Measurements from ENCODE around the gene TCOF1.

TCOF1 gene

DNA sequence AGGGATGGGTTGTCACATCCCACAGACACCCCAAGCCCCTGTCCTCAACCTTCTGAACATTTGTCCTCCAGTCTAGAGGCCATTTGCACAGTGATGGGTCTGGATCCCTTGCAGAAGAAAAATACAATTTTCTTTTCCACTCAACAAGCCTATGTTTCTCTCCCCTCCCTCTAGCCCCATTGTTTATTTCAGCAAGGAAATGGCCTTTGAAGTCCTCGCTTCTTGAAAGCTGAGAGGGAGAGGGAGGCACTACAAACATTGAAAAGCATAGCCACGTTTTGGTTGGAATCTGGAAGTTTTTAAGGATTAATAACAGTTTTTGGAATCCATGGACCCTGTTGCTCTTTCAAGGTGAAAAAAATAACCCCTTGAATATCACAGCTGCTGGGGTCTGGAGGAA lies 30.8 kb upstream of the TCOF1 start:
- DNase-seq: no peak

DNA sequence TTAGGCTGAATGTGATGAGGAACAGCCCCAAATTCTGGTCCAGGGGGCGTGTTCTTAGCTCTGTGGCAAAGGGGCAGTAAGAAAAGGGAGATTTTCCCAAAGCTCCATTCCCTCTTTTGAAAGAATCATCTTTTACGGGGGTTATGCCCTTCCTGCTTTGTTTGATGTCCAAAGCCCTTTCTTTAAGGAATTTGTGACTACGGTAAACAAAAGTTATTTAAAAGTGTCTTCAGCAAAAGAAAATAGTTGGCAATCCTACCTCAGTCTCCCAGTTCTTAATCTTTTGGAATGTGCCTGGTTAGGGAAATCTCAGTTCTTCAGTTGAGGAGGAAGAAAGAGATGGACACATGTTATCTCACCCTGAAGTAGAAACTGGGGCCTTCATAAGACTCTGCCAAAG lies 30.4 kb upstream of the TCOF1 start:
- no peak for DNase-seq

DNA sequence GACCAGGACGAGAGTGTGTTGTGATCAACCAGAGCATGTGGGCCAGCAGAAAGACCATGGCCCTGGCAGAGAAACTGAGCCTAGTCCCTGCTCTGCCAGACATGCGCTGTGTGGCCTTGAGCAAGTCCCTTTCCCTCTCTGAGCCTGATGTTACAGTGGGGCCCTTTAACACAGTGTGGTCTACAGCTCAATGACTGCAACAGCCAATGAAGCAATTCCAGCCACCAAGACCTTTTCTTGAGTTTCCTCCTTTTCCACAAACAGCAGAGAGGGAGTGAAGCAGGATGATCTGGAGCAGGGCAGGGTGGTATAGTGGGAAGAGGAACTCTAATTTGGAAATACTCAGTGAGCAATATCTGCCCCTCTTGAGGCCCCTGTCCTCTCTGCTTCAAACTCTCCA lies 29.0 kb upstream of the TCOF1 start:
- no peak for DNase-seq

DNA sequence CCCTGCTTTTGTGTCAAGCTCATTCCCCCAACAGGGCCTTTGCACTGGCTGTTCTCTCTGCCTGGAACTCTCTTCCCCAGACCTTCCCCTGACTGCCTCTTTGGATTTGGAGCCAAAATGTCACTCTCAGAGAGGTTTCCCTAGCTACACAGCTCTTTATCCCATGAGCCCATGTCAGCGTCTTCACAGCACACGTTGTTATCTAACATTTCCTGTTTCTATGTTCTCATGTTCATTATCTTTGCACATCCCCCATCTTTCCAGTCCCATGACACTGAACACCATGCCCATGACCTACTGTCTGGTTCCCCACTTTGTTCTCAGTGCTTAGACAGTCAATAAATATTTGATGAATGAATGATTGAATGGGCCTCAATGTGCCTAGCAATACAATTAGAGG lies 28.5 kb upstream of the TCOF1 start:
- no peak for DNase-seq

DNA sequence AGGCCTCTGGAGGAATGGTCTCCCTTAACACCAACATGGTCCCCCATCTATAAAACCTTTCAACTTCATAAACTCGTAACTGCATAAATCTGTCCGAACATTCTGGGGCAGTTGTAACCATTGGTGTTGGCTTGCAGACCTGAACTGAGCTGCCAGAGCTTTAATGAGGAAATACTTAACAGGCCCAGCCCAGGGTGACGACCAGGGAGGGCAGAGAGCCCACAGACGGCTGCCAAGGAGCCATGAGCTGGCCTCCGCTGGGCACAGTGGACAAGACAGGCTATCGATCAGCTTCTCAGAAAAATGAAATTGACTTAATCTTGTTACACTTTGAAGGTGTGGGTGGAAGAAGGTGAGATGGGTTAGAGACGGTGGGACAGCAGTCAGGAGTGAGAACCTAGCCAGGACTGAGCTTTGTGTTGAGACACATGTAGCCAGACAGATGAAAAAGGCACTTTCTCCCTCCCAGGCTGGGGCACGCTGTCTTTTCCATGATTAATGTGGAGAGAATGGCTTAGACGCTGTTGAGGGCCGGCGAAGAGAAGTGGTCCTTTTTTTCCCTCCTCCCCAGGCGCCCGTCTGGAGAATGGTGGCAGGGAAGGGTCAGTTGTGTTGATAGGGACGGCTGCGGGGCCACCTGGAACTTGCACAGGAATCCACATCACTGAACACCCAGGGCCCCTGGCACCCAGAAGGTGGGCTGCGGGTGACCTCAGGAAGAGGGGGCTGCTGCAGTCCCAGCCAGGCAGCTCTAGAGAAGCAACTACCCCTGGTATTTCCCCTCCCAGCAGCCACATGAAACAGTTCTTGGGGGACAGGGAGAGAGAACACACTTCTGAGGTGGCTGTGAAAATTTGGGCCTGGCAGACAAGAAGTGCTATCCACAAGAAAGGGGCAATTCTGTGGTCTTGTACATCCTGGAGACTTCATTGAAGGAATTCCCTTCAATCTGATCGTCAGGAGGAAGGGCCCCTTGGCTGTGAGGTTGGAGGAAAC lies 27.3 kb upstream of the TCOF1 start:
- no peak for DNase-seq

DNA sequence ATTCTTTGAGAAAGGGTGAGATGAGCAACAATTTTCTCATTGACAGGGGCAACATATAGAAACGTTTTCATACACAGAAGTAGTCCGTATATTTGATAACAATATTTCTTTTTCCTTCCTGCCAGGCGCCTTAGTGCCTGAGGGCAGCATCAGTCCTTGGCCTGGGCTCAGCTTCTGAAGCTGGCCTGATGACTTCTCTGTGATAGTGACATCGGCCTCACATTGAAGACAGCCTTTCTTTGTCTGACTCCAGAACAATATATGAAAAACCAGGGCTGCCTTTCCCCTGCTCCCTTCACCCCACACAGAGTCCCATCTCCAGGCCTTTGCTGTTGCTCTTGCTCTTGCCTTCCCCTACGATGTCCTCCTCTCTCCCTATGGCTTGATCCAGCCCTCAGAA lies 24.1 kb upstream of the TCOF1 start:
- no peak for DNase-seq

DNA sequence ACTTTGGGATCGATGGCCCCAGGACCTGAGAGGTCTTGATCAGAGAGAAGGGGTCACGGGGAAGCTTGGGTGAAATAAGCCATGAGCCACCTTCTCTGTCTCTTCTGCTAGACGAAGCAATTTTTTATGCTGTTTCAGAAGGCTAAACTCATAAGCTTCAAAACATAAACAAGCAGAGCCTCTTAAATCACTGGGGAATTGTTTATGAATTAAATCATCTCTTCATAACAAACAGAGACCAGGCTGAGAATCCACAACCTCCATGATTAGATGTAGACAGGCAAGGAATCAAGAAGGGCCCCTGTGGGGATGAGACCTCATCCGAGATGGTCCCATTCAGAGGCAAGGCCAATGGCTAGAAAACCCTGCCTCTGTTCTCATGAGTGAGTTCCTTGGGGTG lies 21.7 kb upstream of the TCOF1 start:
- DNase-seq: no peak

DNA sequence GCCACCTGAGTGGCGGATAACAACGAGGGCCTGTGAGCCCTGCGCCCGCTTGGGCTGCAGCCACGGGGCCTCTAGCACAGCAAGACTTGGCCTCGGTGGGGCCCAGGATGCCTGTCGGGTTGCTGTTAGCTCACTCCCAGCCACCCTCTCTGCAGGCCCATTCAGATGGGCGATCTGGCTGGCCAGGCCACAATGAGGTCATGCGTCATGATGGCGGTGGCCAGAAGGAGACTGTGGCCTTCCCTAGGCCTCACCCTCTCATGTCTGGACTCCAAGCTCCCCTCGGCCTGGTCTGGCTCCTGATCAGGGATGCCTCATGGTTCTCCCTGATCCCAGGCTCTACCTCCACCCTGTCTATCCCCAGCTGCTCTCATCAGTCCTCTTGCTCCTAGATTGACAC lies 19.0 kb upstream of the TCOF1 start:
- no peak for DNase-seq

DNA sequence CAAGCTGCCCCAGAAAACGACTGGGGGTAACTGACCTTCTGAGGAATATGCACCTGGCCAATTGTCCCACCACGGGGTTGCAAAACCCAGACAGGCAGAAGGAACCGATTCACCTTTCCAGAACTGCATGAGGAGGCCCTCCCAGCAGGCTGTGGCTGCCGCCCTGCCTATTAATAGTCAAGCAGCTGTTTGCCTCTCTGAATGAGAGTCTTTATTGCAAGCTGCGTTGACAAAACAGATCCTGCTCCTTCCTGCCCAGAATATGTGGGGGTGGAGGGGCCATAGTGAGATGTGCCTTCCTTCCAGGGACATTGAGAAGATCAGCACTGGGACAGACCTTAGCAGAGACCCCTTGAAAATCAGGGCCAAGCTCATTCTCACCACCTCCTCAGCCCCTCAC lies 18.3 kb upstream of the TCOF1 start:
- DNase-seq: no peak

DNA sequence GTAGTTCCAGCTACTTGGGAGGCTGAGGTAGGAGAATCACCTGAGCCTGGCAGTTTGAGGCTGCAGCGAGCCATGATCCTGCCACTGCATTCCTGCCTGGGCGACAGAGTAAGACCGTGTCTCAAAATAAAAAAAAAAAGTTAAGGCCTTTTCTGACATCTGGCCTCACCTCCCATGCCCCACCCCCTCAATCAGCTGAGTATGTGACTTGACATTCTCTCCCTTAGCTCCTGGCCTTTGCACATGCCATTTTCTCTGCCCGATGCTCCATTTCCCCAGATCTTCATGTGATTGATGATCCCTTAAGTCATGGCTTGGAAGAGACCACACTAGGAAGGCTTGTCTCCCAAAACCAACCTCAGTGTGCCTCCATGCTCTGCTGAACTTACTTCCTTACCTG lies 17.7 kb upstream of the TCOF1 start:
- no peak for DNase-seq

DNA sequence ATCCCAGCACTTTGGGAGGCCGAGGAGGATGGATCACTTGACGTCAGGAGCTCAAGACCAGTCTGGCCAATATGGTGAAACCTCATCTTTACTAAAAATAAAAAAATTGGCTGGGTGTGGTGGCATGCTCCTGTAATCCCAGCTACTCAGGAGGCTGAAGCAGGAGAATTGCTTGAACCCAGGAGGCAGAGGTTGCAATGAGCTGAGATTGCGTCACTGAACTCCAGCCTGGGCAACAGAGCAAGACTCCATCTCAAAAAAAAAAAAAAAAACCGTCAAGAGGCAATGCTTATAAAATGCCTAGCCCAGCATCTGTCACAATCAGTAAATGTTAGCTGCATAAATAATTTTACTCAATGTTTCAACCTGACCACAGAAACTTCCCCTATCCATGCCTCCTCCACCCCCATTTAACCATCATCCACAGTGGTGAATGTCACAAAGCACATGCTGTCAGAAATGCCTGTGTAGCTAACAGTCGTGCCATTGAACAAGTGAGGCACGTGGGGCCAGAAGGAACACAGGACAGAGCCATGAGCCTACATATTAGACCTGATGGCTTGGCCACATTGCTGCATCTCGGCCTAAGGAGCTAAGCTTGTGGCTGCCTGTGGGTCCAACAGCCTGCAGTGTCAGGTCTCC lies 16.8 kb upstream of the TCOF1 start:
- DNase-seq: no peak

DNA sequence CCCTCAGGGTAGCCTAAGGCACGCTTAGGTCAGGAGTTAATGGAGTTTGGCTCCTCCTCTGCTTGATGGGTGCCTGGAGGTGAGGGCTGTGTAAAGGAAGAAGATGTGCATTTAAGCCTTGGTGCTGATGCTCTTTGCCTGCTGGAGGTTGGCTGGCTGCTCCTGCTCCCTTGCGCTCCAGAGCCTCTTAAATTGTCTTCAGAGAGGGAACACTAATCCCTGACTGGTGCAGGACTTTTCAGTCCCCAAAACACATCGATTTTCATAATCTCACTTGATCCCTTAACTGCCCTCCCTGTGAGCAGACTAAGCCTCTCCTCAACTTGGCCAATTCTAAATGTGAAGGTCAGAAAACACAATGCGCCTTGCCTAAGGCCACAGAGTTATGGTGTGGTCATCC lies 16.2 kb upstream of the TCOF1 start:
- DNase-seq: no peak

DNA sequence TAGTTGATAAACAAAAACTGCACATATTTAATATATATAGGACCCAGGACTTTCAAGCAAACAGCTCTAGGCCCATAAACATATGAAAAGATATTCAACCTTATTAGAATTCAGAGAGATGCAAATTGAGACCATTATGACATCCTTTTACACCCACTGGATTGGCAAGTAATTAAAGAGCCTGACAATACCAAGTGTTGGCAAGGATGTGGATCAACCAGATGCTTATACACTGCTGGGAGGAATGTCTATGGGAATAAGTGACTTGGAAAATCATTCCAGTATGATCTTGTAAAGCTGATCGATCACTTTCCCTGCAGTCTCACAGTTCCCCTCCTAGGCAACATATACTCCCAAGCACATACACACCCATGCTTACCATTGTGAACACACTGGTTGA lies 15.5 kb upstream of the TCOF1 start:
- no peak for DNase-seq

DNA sequence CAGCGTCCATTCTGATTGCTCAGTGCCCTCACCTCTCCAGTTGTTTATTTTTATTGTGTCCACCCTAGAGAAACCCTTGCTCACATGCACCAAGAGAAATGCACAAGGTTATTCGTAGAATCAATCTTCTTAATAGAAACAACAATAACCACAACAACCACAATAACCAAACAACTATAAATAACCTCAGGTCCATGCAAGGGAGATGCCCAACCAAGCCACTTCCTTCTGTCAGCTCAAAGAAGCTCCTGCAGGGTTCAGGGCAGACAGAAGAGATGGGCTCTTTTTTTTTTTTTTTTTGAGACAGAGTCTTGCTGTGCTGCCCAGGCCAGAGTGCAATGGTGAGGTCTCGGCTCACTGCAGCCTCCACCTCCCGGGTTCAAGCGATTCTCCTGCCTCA lies 14.9 kb upstream of the TCOF1 start:
- DNase-seq: no peak

DNA sequence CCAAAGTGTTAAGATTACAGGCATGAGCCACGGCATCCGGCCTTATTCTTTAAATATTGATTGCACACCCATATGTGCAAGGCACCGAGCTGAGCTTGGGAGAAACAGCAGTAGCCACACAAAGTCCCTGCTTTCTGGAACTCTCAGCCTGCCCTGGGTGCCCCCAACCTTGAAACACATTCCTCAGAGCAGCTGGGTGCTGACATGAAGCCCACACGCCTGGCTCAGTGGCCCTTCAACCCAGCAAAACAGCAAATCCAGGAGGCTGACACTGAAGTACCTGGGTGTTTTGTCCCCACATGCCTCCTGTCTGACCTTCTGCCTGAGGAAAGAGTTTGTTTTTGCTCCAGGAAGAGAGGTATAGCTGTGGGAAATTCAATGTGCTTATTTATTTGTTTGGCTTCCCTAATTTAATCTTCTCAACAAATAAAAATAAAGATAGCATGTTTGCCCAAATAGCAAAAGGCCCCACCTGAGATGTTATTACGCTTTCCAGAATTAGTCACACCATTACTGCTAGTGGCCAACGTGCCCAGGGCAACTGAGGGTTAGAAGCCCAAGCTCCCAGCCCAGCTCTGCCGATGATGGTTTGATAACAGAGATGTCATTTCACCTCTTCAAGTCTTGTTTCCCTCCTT lies 13.4 kb upstream of the TCOF1 start:
- no peak for DNase-seq

DNA sequence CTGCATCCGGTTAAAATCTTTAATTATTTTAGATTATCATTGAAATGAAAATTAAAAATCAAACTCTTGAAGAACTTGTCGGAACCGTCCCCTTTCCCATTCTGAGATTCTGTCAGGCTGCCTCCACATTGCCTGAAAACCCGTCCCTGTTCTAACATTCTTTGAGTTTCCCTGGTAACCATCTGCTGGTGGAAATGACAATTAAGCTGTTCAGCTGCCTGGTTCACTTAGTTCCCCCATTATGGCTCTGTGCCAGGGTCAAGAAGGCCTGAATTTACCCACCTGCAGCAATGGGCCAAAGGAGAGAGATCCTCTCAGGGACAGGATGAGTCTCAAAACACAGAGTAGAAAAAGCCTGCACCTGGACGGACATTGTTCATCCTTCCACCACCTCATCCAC lies 11.8 kb upstream of the TCOF1 start:
- DNase-seq: no peak

DNA sequence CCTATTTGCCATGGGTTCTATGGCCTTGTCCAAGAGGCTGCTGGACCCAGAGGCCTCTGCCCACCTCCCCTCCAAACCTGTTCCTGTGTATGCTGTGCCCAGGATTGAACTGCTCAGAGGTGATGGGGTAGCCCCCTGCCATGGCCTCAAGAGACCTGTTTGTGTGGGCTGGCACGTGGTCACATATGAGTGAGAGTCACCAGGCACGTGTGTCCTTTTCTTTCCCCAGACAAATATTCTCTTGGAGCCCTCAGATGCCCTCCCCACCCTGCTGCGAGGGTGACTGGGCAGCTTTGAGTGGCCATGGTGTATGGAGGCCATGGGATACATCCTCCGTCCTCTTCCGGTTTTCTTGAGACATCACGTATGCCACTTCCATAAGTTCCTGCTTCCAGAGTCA lies 10.9 kb upstream of the TCOF1 start:
- no peak for DNase-seq

DNA sequence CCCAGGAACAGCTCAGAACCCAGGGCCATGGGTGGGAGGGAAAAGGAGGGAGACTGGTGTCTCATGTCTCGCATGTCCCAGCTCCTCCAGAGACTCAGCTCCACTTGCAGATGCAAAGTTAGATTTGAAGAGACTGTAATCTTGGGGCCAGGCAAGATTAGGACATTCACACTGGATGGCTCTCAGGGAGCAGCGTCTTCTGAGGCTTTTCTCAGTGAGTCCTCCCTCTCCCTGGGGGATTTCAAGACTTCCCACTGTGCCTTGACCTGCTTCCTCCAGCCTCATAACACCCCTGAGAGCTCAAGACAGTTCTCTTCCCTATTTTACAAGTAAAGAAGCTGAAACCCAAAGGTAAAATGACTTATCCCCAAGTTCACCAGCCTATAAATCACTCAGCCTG lies 10.5 kb upstream of the TCOF1 start:
- no peak for DNase-seq

DNA sequence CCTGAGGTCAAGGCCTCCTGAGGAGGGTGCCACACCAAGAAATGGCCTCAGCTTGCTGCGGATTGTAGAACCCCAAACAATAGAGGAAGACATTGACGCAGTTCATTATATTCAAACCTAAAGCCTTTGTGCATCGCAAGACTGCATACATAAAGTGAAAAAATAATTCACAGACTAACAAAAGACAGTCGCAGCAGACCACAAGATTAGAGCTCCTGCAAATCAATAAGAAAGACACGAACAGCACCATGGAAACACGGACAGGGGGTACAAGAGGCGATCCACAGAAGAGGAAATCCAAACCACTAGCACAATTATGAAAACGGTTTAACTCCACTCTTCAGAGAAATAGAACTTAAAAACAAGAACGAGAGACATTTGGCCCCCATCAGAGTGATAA lies 10.0 kb upstream of the TCOF1 start:
- DNase-seq: no peak

DNA sequence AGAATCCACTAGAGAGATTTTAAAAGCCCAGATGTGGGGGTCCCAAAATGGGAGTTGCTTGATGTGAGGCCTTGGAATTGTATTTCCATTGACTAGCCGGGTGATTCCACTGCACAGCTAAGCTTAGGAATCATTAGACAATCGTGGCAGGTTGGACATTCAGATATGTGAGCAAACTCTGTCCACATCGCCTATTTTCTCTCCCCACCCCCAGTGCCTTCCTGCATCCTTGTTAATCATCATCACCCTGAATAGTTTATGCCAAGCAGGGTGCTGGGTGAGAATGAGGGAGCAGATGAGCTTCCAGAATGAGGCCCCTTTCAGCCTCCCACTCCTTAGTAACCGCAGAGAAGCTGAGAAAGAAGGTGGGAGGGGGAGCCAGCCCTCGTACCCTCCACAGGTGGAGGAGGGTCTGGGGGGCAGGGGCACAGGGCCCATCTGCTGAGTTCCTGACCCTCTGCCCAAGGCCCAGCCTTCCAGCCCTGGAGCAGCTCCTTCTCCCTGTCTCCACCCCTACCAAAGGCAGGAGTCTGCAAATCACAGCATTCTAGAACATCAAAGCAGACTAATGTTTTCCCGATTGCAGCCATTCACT lies 7.7 kb upstream of the TCOF1 start:
- no peak for DNase-seq

DNA sequence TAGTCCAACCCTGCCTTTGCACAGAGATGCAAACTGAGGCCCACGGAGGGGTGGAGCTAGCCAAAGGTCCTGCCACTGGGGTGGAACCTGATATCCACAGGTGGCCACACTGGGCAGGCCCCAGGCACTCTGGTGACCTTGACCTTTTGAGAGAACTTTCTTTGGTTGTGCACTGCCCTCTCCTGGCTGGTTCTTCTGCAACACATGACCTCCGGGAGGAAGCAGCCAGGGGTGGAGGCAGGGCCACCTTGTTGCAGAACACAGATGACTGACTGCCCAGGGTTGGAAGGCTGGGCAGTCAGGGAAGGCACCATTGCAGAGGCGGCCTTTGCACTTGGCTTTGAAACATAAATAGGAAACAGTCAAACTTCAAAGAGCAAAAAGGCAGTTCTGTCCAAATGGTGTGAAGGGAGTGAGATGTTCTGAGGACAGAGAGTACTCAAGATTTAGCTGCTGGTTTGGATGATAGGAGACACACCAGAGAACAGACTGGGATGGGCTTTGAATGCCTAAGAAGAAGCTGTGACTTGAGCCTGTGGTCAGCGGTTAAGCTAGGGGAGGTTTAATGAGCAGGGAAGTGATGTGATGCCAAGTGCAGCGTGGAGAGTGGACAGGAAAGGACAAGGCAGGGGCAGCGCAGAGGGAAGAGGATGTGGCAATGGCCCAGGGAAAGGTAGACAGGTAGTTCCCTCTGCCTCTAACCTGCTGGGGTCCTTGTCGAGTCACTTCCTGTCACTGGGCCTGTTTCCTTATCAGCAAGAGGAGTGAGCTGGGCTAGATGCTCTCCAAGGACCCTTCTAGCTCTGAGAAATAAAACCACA lies 6.8 kb upstream of the TCOF1 start:
- peak; percentile 15 for DNase-seq

DNA sequence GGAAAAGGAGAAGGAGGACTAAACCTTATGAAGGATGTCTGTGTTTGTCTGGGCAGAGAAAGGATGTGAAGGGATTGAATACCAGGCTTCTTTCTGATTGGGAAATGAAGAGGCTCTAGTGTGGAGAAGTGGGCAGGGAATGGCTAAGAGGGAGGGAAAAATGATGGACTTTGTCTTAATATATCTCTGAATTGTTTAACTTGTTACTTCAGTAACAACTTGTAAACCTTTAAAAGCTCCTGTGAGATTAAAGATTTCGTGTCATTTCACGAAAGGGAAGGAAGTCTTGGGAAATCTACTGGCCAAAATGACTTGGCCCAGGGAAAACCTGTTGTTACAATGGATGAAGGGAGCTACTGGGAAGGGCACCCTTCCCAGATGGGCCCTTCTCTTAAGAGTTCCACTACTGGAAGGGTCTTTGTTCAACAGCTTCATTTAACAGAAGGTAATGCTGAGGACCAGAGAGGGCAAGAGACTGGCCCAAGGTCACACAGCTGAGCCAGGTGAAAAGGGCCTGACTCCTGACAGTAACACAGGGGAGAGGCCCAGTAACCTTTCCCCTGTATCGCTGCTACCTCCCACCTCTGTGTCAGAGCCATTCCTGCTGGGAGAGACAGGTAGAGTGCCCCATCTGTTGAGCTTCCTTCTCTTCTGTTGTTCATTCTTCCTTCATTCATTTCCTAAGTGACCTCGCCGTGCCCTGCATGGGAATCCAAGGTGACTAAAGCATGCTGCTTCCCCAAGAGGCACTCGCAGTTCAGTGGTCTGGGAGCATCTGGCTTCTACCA lies 5.1 kb upstream of the TCOF1 start:
- DNase-seq: no peak
